ENCODE measurements around the gene GINS1.

The GINS1 gene

GRCh38 chr20:25390538-25391528 is 16.6 kb upstream of the GINS1 start, which contains the start of gene ABHD12:
TSS of gene ABHD12 (minus strand) at chr20:25390835. CDS start at chr20:25390703, 132 bp downstream.
- H3K4me3 ChIP-seq (ENCODE audit: control insufficient read depth, low read depth, low read length), result peak within 1 kb of the TSS; percentile 76
- TF ChIP-seq, protein P1, sequence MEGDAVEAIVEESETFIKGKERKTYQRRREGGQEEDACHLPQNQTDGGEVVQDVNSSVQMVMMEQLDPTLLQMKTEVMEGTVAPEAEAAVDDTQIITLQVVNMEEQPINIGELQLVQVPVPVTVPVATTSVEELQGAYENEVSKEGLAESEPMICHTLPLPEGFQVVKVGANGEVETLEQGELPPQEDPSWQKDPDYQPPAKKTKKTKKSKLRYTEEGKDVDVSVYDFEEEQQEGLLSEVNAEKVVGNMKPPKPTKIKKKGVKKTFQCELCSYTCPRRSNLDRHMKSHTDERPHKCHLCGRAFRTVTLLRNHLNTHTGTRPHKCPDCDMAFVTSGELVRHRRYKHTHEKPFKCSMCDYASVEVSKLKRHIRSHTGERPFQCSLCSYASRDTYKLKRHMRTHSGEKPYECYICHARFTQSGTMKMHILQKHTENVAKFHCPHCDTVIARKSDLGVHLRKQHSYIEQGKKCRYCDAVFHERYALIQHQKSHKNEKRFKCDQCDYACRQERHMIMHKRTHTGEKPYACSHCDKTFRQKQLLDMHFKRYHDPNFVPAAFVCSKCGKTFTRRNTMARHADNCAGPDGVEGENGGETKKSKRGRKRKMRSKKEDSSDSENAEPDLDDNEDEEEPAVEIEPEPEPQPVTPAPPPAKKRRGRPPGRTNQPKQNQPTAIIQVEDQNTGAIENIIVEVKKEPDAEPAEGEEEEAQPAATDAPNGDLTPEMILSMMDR (conservative IDR thresholded peaks at IDR 0.05; ENCODE audit: control insufficient read depth, insufficient read depth, low read depth, low read length), result no peak
- DNase-seq (ENCODE audit: low read depth), result peak; percentile 92

DNA sequence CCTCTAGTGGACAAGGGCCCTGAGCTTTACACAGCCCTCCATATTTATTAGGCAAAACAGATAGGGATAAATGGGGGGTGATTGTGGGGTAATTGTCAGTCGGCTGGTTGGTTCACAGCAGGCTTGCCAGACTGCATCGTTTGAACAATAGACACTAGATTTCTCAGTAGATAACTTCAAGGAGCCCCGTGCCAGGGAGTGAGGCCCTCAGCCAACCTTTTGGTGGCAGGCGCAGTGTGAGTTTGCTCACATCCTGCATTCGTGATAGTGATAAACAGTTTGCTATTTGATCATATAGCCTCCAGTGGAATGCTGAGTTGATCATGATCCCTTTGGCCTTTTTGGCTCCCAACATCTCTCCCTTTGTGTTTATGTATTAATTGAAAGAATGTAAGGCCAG is 13.2 kb upstream of the GINS1 start:
- TF ChIP-seq, protein P1 (conservative IDR thresholded peaks at IDR 0.05; ENCODE audit: control insufficient read depth, insufficient read depth, low read depth, low read length), result no peak

DNA sequence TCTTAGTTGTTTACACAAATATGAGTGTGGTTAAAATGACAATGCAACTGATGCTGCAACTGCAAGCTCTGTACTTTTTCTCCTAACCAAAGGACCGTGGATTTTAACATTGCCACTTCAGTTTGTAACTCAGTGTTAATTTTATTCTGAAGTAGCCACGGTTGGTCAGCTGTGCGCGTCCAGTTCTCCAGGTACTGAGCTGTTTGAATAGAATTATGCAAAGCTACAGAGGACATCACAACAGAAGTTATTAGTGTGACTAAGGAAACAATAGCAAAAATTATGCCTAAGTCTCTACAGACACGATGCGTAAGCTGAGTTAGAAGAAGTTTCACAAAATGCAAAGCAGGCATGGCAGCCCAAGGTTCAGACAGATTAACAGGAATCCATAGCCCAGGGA is 12.5 kb upstream of the GINS1 start:
- TF ChIP-seq, protein P1 (conservative IDR thresholded peaks at IDR 0.05; ENCODE audit: control insufficient read depth, insufficient read depth, low read depth, low read length), result no peak
- no peak overlapping the region for H3K4me3 ChIP-seq (ENCODE audit: control insufficient read depth, low read depth, low read length)
- DNase-seq (ENCODE audit: low read depth), result no peak

More for the DNA sequence above, 13.2 kb upstream of the GINS1 start:
- H3K4me3 ChIP-seq (ENCODE audit: control insufficient read depth, low read depth, low read length), result no peak overlapping the region
- DNase-seq (ENCODE audit: low read depth), result no peak

GRCh38 chr20:25397096-25397495 is 10.4 kb upstream of the GINS1 start:
- DNase-seq (ENCODE audit: low read depth), result no peak
- TF ChIP-seq, protein P1 (conservative IDR thresholded peaks at IDR 0.05; ENCODE audit: control insufficient read depth, insufficient read depth, low read depth, low read length), result no peak
- no peak overlapping the region for H3K4me3 ChIP-seq (ENCODE audit: control insufficient read depth, low read depth, low read length)

- TF ChIP-seq, protein P1 (conservative IDR thresholded peaks at IDR 0.05; ENCODE audit: control insufficient read depth, insufficient read depth, low read depth, low read length), result no peak
- no peak for DNase-seq (ENCODE audit: low read depth)
- no peak overlapping the region for H3K4me3 ChIP-seq (ENCODE audit: control insufficient read depth, low read depth, low read length)
These were observed 9.7 kb upstream of the GINS1 start for GRCh38 chr20:25397821-25398220.

GRCh38 chr20:25398376-25399036 is 9.0 kb upstream of the GINS1 start:
- TF ChIP-seq, protein P1 (conservative IDR thresholded peaks at IDR 0.05; ENCODE audit: control insufficient read depth, insufficient read depth, low read depth, low read length), result no peak
- no peak overlapping the region for H3K4me3 ChIP-seq (ENCODE audit: control insufficient read depth, low read depth, low read length)
- no peak for DNase-seq (ENCODE audit: low read depth)

Data from fibroblast of mammary gland (primary cell).